Spleen (tissue), 7 donors: ENCODE data around the gene USP20.

Experiments
- POLR2A ChIP-seq, 3 donors: fragments of 450-650 bp; IDR thresholded peaks; one replicate each; pipeline ENCODE4 v1.5.1; 2017; ENCODE audit warnings: antibody characterized with exemption in 3 of 3, mild to moderate bottlenecking in 1 of 3
- TF ChIP-seq, protein P1 (sequence below), 11 experiments: fragments of 200-600 bp in 7 of 11; fragments of 450-650 bp in 4 of 11; sonication (generic) in 4 of 11; IDR thresholded peaks in 8 of 11; conservative IDR thresholded peaks in 3 of 11; 1 replicate in 7 of 11; 2 replicates in 4 of 11; pipeline versions ENCODE4 v1.4.0 to v1.8.0; 2016 to 2021; ENCODE audit warnings: antibody characterized with exemption in 11 of 11, inconsistent platforms in 4 of 11, mild to moderate bottlenecking in 1 of 11
- donor health status: DM: no; HTN: no; CAD: no; lungs with moderate emphysema.
- donor health status: DM: no; HTN: no; CAD: no.
- donor health status: DM: no; HTN: no; CAD: no.

GRCh38 chr9:129828969-129829368, 6.3 kb upstream of the USP20 start:
- TF ChIP-seq, protein P1, sequence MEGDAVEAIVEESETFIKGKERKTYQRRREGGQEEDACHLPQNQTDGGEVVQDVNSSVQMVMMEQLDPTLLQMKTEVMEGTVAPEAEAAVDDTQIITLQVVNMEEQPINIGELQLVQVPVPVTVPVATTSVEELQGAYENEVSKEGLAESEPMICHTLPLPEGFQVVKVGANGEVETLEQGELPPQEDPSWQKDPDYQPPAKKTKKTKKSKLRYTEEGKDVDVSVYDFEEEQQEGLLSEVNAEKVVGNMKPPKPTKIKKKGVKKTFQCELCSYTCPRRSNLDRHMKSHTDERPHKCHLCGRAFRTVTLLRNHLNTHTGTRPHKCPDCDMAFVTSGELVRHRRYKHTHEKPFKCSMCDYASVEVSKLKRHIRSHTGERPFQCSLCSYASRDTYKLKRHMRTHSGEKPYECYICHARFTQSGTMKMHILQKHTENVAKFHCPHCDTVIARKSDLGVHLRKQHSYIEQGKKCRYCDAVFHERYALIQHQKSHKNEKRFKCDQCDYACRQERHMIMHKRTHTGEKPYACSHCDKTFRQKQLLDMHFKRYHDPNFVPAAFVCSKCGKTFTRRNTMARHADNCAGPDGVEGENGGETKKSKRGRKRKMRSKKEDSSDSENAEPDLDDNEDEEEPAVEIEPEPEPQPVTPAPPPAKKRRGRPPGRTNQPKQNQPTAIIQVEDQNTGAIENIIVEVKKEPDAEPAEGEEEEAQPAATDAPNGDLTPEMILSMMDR (IDR thresholded peaks at IDR 0.05 in 8 of 11, conservative IDR thresholded peaks at IDR 0.05 in 3 of 11): no peak
- TF ChIP-seq POLR2A (IDR thresholded peaks at IDR 0.05): no peak
